ENCODE measurements around the gene ZBTB1.

GRCh38 chr14:64536488-64537245, 32.1 kb downstream of the ZBTB1 start:
- TF ChIP-seq CTCF (IDR thresholded peaks at IDR 0.05) (no peak), POLR2A (IDR thresholded peaks at IDR 0.05) (no peak)
